HCT116 (cell line): Measurements from ENCODE around the gene CNTD1.

ENCODE experiments used
- EZH2 ChIP-seq: fragments of 200-600 bp; sonication (generic); IDR thresholded peaks from 2 replicates; pipeline ENCODE4 v1.6.1; 2017; ENCODE audit warnings: antibody characterized with exemption, mixed run types
- FOSL1 ChIP-seq: IDR thresholded peaks from 2 replicates; pipeline ENCODE4 v1.6.1; 2012; ENCODE audit warnings: low read depth
- JUND ChIP-seq: IDR thresholded peaks from 2 replicates; pipeline ENCODE4 v1.6.1; 2012
- POLR2A ChIP-seq: IDR thresholded peaks from 2 replicates; pipeline ENCODE4 v1.7.0; 2011; ENCODE audit warnings: borderline replicate concordance; ENCODE audit not compliant: insufficient read depth, insufficient read length; ENCODE audit errors: extremely low read depth
- RAD21 ChIP-seq: IDR thresholded peaks from 2 replicates; pipeline ENCODE4 v1.6.1; 2012; ENCODE audit warnings: low read depth, mild to moderate bottlenecking
- ZFX ChIP-seq: fragments of 450-650 bp; IDR thresholded peaks from 2 replicates; pipeline ENCODE4 v1.6.1; 2017
- ZNF274 ChIP-seq: fragments of 200-500 bp; sonication (Bioruptor generic); IDR thresholded peaks from 2 replicates; pipeline ENCODE4 v1.6.1; 2014; ENCODE audit warnings: mild to moderate bottlenecking, low read depth, low read length, inconsistent platforms
- TF ChIP-seq, protein P1 (sequence below): IDR thresholded peaks from 2 replicates; pipeline ENCODE4 v1.6.1; 2012
- TF ChIP-seq, protein P2 (sequence below), 3 experiments: fragments of 200-600 bp in 1 of 3; sonication (generic) in 1 of 3; IDR thresholded peaks in 2 of 3; conservative IDR thresholded peaks in 1 of 3; 2 replicates each; pipeline ENCODE4 v1.5.1; 2012 to 2017; ENCODE audit warnings: low read depth in 2 of 3, low read length in 2 of 3, antibody characterized with exemption in 1 of 3, borderline replicate concordance in 1 of 3, control low read depth in 1 of 3, mild to moderate bottlenecking in 1 of 3, mixed read lengths in 1 of 3, mixed run types in 1 of 3, moderate library complexity in 1 of 3; ENCODE audit not compliant: insufficient read depth in 1 of 3

DNA sequence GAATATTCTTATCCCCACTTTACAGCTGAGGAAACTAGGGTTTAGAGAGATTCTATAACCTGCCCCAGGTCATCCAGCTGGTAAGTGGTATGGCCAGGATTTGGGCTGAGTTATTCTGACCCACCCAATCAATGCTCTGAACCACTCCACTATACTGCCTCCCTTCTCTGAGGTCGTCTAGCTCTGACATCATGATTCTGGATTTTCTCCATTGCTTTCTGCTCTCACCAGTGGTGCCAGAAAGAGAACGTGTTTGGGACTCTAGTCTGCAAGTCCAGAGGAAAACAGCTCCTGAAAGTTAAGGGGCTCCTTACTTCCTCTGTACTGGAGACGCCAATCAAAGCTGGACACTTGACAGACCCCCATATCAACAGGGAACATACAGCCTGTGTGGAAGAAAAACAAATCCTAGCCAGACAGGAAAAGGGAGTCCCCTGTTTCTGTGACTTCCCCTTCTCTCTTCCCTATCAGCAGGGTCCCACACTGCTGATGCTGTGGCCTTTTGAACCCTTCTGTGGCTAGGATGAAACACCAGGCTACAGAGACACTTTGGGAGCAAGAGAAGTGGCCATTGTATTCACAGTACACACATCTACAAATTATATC is 47.8 kb upstream of the CNTD1 start:
- no peak for TF ChIP-seq FOSL1
- TF ChIP-seq ZNF274 = no peak
- TF ChIP-seq ZFX = no peak
- TF ChIP-seq, protein P1, sequence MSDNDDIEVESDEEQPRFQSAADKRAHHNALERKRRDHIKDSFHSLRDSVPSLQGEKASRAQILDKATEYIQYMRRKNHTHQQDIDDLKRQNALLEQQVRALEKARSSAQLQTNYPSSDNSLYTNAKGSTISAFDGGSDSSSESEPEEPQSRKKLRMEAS = no peak
- TF ChIP-seq JUND = no peak
- TF ChIP-seq EZH2 = no peak
- TF ChIP-seq, protein P2, sequence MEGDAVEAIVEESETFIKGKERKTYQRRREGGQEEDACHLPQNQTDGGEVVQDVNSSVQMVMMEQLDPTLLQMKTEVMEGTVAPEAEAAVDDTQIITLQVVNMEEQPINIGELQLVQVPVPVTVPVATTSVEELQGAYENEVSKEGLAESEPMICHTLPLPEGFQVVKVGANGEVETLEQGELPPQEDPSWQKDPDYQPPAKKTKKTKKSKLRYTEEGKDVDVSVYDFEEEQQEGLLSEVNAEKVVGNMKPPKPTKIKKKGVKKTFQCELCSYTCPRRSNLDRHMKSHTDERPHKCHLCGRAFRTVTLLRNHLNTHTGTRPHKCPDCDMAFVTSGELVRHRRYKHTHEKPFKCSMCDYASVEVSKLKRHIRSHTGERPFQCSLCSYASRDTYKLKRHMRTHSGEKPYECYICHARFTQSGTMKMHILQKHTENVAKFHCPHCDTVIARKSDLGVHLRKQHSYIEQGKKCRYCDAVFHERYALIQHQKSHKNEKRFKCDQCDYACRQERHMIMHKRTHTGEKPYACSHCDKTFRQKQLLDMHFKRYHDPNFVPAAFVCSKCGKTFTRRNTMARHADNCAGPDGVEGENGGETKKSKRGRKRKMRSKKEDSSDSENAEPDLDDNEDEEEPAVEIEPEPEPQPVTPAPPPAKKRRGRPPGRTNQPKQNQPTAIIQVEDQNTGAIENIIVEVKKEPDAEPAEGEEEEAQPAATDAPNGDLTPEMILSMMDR (IDR thresholded peaks at IDR 0.05 in 2 of 3, conservative IDR thresholded peaks at IDR 0.05 in 1 of 3; ENCODE audit: borderline replicate concordance in 1 of 3, insufficient read depth in 1 of 3, low read depth in 2 of 3, low read length in 2 of 3) = no peak
- no peak for TF ChIP-seq RAD21
- no peak for TF ChIP-seq POLR2A
